Choroid plexus epithelial cell (primary cell): ENCODE results near the gene MYH13.
A peak's percentile ranks its signal among the peaks of the same experiment; 100 is the strongest.

Experiments used
- DNase-seq: peaks from one replicate; pipeline ENCODE4 v3.0.0-alpha.2; 2010; ENCODE audit warnings: low read depth
- H3K4me3 ChIP-seq: 2 replicates; pipeline ENCODE4 v1.5.1; 2011; ENCODE audit warnings: low read depth, mild to moderate bottlenecking, control low read depth, low read length, moderate library complexity
- CTCF ChIP-seq: conservative IDR thresholded peaks from 2 replicates; pipeline ENCODE4 v1.5.1; 2011; ENCODE audit warnings: low read depth, mild to moderate bottlenecking, control low read depth, inconsistent platforms, low read length, moderate library complexity

MYH13 gene

GRCh38 chr17:10278218-10278617 is 94.6 kb downstream of the MYH13 start:
- no peak for DNase-seq
- no peak for TF ChIP-seq CTCF
- H3K4me3 ChIP-seq, result no peak overlapping the region

GRCh38 chr17:10276436-10276835 is 96.4 kb downstream of the MYH13 start:
- no peak for TF ChIP-seq CTCF
- H3K4me3 ChIP-seq, result no peak overlapping the region
- DNase-seq, result no peak

- no peak overlapping the region for H3K4me3 ChIP-seq
- DNase-seq, result no peak
- TF ChIP-seq CTCF, result no peak
Measured at GRCh38 chr17:10275418-10275817, 97.4 kb downstream of the MYH13 start.

- TF ChIP-seq CTCF, result no peak
- H3K4me3 ChIP-seq, result no peak overlapping the region
- DNase-seq, result peak; percentile 1
Measured at GRCh38 chr17:10271106-10271562, 101.7 kb downstream of the MYH13 start.

GRCh38 chr17:10270258-10270657 is 102.5 kb downstream of the MYH13 start:
- DNase-seq, result no peak
- no peak for TF ChIP-seq CTCF
- H3K4me3 ChIP-seq, result no peak overlapping the region

GRCh38 chr17:10268005-10268404 is 104.8 kb downstream of the MYH13 start:
- H3K4me3 ChIP-seq, result no peak overlapping the region
- TF ChIP-seq CTCF, result no peak
- DNase-seq, result no peak

GRCh38 chr17:10266296-10266876 is 106.4 kb downstream of the MYH13 start:
- TF ChIP-seq CTCF, result no peak

More at GRCh38 chr17:10266296-10266876, 106.4 kb downstream of the MYH13 start:
- no peak for DNase-seq
- H3K4me3 ChIP-seq, result no peak overlapping the region
